LNCAP (cell line): Measurements from ENCODE around the gene GRID1.

Experiments
- CTCF ChIP-seq: fragments of 450-650 bp; IDR thresholded peaks from 2 replicates; pipeline ENCODE4 v1.5.1; 2017; ENCODE audit warnings: mild to moderate bottlenecking

GRID1 gene

GRCh38 chr10:86065711-86066251 is 300.8 kb downstream of the GRID1 start:
- TF ChIP-seq CTCF = no peak

DNA sequence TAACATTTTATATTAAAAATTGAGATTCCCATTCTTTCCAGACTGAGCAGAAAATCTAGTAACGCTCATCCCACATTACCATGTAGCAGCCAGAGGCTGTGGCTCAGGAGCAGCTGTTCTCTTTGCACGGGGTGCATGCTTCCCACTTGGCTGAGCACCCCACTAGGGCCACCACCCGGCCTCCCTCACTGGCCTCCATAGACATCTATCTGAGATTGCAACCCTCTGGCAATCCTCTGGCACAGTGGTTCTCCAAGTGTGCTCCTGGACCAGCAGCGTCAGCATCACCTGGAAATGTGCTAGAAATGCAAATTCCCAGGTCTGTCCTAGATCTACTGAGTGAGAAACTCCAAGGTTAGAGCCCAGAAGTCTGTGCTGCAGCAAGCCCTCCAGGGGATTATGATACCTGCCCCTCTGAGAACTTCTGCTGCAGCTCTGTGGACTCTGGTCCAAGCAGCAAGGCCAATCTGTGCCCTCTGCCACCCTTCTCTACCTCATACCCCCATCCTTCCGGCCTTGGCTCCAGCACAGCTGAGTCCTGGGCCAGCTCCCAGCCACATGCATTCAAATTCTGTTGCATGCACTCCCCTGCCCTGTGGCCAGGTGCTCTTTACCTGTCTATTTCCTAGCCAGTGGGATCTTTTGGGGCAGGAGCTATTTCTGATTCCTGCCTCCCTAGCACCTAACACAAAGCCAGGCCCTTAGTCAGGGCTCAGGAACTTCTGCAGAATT is 301.5 kb downstream of the GRID1 start:
- TF ChIP-seq CTCF = no peak

- no peak for TF ChIP-seq CTCF
Measured at GRCh38 chr10:86064219-86064618, 302.4 kb downstream of the GRID1 start.

DNA sequence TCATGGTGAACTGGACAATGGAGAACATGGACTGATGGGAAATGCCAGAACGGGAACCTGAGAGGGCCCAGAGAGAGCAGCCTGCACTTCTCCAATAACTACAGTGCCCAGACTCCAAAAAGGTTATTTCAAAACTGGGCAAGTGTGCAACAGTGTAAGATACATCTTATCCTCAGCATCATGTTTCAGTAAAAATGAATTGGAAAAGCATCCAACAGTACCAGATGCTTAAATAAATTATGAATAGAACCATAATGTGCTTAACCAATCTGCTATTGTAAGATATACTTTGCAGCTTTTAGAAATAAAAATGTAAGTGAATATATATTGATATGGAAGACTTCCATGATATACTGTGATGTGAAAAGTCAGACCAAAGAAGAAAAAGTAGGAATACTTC is 303.3 kb downstream of the GRID1 start:
- TF ChIP-seq CTCF = no peak

DNA sequence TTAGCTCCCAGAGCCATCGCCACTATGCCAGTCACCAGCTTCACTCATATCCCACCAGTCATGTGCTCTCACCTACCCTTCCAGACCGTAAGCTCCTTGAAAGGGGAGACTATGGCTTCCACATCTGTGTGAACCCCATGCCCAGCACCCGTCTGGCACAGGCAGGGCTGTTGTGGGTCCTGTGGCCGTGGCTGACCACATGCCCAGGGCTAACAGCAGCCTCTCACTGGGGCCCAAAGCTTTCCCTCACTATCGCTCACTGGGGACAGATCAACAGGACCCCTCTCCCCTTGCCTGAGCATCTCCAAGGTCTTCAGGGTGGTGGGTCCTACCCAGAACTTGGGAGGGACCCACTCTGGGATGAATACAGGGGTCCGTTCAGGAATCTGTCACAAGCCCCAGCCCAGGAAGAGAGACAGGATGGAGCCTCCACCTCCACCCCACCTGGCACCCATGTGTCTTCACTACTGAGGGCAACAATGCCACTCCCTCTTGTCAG is 303.9 kb downstream of the GRID1 start:
- no peak for TF ChIP-seq CTCF

DNA sequence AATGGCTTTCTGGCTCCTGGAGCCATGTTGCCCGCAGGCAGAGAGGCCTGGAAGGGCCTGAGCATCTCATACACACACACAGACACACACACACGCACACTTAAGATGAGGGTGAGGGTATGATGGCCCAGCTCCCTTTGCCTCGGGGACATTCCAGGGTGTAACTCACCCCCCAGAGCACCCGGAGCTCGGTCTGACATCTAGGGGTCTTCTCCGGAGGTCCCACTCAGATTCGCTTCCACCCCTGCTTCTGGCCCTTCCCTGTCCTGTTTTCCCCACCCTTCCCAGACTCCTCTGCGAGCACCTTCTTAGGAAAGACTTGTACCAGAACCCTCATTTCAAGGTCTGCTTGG is 304.4 kb downstream of the GRID1 start:
- no peak for TF ChIP-seq CTCF

DNA sequence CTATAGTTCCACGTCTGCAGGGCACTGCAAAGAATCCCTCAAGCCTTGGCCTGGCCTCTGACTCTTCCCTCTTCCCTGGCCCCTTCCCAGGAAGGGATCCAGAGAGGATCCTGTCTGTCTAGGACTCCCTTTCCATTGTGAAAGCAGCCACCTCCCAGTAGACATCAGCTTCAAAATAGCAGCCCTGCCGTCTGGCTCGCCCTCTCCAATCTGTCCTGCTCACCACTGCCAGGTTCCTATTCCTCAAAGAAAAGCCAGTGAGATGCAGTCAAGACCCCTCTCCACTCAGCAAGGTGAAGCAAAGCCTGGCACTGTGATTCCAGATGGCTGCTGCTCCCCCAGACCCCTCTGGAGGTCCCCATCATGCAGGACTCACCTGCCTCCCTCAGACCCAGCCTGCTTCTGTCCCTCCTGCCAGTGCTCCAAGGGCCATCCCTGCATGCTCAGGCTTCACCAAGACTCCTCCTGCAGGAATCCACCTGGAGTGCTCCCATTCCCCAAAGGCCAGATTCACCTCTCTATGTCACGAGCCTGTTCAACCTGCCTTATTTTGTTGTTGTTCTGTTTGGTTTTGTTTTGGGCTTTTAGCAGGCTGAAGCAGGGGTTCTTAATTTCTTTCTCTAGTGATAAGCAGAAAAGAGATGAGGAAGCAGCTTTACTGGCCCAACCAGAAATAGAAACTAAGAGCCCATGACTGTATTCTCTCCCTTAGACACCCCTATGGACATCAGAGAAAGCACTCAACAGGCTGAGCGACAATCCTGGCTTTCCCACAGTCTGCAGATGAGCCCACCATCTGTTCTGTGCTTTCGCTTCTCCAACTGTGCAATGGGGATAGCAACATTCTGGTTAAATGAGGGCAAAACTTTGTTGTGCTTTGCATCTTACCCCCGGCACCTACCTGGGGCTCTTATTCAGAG is 305.1 kb downstream of the GRID1 start:
- no peak for TF ChIP-seq CTCF
